ENCODE data around the gene MCEMP1. TPM values are rescaled to one million over a fixed set of nuclear protein-coding genes. Genes with fewer than 3 reads are reported as not detected.

Gene MCEMP1
- total RNA-seq, 2 donors from 2014 or later = not detected

- no peak for DNase-seq
- H3K9ac ChIP-seq (ENCODE audit: extremely low read depth, low read length, poor library complexity, severe bottlenecking) = no peak within 1 kb of the TSS
- H3K27ac Mint-ChIP-seq = no peak within 1 kb of the TSS
- peaks cover 2% of the 10 kb centered on the region for H3K36me3 Mint-ChIP-seq (ENCODE audit: low read depth)
- no peaks in the 10 kb centered on the region for H3K36me3 ChIP-seq (ENCODE audit: control insufficient read depth, insufficient read depth, low read length)
- H3K27me3 Mint-ChIP-seq (ENCODE audit: insufficient read depth) = peaks cover 30% of the 10 kb centered on the region
- no peak within 1 kb of the TSS for H3K4me3 ChIP-seq (ENCODE audit: low read length)
- no peak within 1 kb of the TSS for H3K27ac ChIP-seq (ENCODE audit: low read depth, low read length)
- no peaks in the 10 kb centered on the region for H3K9me3 Mint-ChIP-seq
- H3K27me3 ChIP-seq (ENCODE audit: control insufficient read depth, insufficient read depth, low read length, poor library complexity, severe bottlenecking) = peaks cover 23% of the 10 kb centered on the region
- WGBS, 2 experiments (ENCODE audit: insufficient coverage in 1 of 2, insufficient read length in 1 of 2) = 64% methylated on average over 2 of the region's 2 CpGs; no CpG with 5 or more reads in 1 of the 2 experiments
- no peaks in the 10 kb centered on the region for H3K4me1 ChIP-seq (ENCODE audit: control insufficient read depth, insufficient read depth, low read length)
- no peak for TF ChIP-seq CTCF (conservative IDR thresholded peaks at IDR 0.05)
- H3K4me3 Mint-ChIP-seq = no peak within 1 kb of the TSS
- H3K4me1 Mint-ChIP-seq = peaks cover 14% of the 10 kb centered on the region
- H3K9me3 ChIP-seq (ENCODE audit: control insufficient read depth, low read length) = no peaks in the 10 kb centered on the region
Observed at GRCh38 chr19:7633698-7634097, 43.2 kb upstream of the MCEMP1 start, which contains the start of gene PCP2. Gene PCP2, minus strand, starts transcription at chr19:7633719. Its CDS starts 262 bp downstream, at chr19:7633457.

GRCh38 chr19:7635670-7636069 lies 41.2 kb upstream of the MCEMP1 start:
- H3K4me3 Mint-ChIP-seq = peak overlapping the region; percentile 77
- Histone ChIP-seq H3K27me3 (ENCODE audit: control insufficient read depth, insufficient read depth, low read length, poor library complexity, severe bottlenecking) (peaks cover 23% of the 10 kb centered on the region), H3K9me3 (ENCODE audit: control insufficient read depth, low read length) (no peaks in the 10 kb centered on the region), H3K4me3 (ENCODE audit: low read length) (no peak overlapping the region), H3K9ac (ENCODE audit: extremely low read depth, low read length, poor library complexity, severe bottlenecking) (no peak overlapping the region), H3K4me1 (ENCODE audit: control insufficient read depth, insufficient read depth, low read length) (no peaks in the 10 kb centered on the region), H3K36me3 (ENCODE audit: control insufficient read depth, insufficient read depth, low read length) (peaks cover 10% of the 10 kb centered on the region), H3K27ac (ENCODE audit: low read depth, low read length) (no peak overlapping the region)
- no peak for DNase-seq
- no peaks in the 10 kb centered on the region for H3K9me3 Mint-ChIP-seq
- peaks cover 14% of the 10 kb centered on the region for H3K36me3 Mint-ChIP-seq (ENCODE audit: low read depth)
- peaks cover 1% of the 10 kb centered on the region for H3K4me1 Mint-ChIP-seq
- peaks cover 30% of the 10 kb centered on the region for H3K27me3 Mint-ChIP-seq (ENCODE audit: insufficient read depth)
- no peak for TF ChIP-seq CTCF (conservative IDR thresholded peaks at IDR 0.05)
- H3K27ac Mint-ChIP-seq = no peak overlapping the region
- WGBS, 2 experiments (ENCODE audit: insufficient coverage in 1 of 2, insufficient read length in 1 of 2) = 69 to 78% methylated on average over 6 of the region's 6 CpGs

DNA sequence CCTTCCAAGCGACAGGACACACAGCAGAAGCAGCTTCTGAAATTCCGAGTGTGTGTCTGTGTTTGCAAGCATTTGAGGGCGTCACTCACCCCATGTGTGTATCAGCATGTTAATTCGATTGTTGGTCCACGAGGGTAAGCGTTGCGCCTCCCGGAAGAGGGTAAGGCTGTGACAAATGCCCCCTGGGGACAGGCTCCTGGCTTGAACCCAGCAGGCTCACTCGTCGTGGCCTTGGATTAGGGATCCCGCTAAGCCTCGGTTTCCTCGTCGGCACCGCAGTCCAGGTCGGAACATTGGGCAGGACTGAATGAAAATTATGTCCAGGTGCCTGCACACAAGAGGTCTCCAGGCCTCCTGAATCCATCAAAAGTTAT lies 40.6 kb upstream of the MCEMP1 start:
- H3K9ac ChIP-seq (ENCODE audit: extremely low read depth, low read length, poor library complexity, severe bottlenecking) = no peak overlapping the region
- H3K27me3 ChIP-seq (ENCODE audit: control insufficient read depth, insufficient read depth, low read length, poor library complexity, severe bottlenecking) = peaks cover 23% of the 10 kb centered on the region
- Mint-ChIP-seq H3K4me3 (peak overlapping the region; percentile 77), H3K36me3 (ENCODE audit: low read depth) (peaks cover 14% of the 10 kb centered on the region), H3K27ac (no peak overlapping the region), H3K9me3 (no peaks in the 10 kb centered on the region), H3K4me1 (no peaks in the 10 kb centered on the region), H3K27me3 (ENCODE audit: insufficient read depth) (peaks cover 30% of the 10 kb centered on the region)
- 69 to 80% methylated on average over 16 of the region's 16 CpGs for WGBS, 2 experiments (ENCODE audit: insufficient coverage in 1 of 2, insufficient read length in 1 of 2)
- H3K36me3 ChIP-seq (ENCODE audit: control insufficient read depth, insufficient read depth, low read length) = peaks cover 10% of the 10 kb centered on the region
- peak overlapping the region; percentile 86 for H3K4me3 ChIP-seq (ENCODE audit: low read length)
- no peaks in the 10 kb centered on the region for H3K4me1 ChIP-seq (ENCODE audit: control insufficient read depth, insufficient read depth, low read length)
- no peak for TF ChIP-seq CTCF (conservative IDR thresholded peaks at IDR 0.05)
- no peak overlapping the region for H3K27ac ChIP-seq (ENCODE audit: low read depth, low read length)
- no peak for DNase-seq
- no peaks in the 10 kb centered on the region for H3K9me3 ChIP-seq (ENCODE audit: control insufficient read depth, low read length)
